Kidney capillary endothelial cell (primary cell): ENCODE data around the gene RAB33B.
"Not testable (repeated sequence)": the region's sequence is repeated elsewhere in the genome, so short reads cannot be mapped to it uniquely, and the experiment has no call there.

Source experiments
- DNase-seq: peaks from one replicate; pipeline ENCODE4 v3.0.0-alpha.2; 2018; ENCODE audit warnings: low spot score

The RAB33B gene

DNA sequence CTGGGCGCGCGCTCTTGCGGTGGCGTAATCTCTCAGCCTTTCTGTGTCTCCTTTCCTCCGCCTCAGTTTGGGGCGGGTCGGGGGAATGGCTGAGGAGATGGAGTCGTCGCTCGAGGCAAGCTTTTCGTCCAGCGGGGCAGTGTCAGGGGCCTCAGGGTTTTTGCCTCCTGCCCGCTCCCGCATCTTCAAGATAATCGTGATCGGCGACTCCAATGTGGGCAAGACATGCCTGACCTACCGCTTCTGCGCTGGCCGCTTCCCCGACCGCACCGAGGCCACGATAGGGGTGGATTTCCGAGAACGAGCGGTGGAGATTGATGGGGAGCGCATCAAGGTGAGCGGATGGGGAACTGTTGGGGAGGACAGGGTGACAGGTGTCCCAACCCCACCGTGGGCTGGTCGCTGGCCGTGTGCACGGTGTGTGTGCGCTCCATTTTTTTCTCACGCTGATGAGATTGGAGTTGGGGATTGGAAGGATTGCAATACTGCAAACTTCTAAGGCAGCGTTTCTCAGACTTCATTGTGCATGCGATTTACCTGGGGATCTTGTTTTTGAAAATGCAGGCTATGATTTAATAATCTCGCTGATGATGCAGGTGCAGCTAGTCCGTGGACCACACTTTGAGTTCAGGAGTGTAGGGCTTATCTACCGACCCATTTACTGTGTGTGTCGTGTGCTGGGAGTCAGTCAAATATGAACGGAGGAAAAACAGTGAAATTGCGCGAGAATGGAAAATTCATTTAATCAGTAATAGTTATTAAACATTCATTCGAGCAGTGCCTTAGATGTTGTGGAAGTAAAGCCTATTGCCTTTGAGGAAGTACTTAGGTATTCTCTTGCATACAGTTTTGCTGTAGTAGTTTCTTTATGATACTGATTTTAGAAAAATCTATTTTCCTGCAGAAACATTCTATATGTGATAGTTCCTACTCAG is at the start of gene RAB33B:
Gene RAB33B (plus strand): TSS at position 11 of the 935 bp plus-strand sequence. CDS start 75 bp downstream, at position 86.
- DNase-seq = no peak

- no peak for DNase-seq
These were observed 43.6 kb upstream of the RAB33B start for GRCh38 chr4:139410312-139410711.

DNA sequence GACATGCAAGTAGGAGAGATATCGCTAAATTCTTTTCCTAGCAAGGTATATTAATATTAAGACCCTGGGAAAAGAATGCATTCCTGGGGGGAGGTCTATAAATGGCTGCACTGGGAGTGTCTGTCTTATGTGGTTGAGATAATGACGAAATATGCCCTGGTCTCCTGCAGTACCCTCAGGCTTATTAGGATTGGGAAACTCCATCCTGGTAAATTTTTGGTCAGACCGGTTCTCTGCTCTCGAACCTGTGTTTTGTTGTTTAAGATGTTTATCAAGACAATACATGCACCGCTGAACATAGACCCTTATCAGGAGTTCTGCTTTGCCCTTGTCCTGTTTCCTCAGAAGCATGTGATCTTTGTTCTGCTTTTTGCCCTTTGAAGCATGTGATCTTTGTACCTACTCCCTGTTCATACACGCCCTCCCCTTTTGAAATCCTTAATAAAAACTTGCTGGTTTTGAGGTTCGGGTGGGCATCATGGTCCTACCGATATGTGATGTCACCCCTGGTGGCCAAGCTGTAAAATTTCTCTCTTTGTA is 39.2 kb upstream of the RAB33B start:
- not testable (repeated sequence) for DNase-seq

GRCh38 chr4:139416073-139416673 is 37.7 kb upstream of the RAB33B start:
- peak; percentile 72 for DNase-seq

- DNase-seq = peak; percentile 100
These were observed 34.5 kb upstream of the RAB33B start for GRCh38 chr4:139419388-139419914.

GRCh38 chr4:139420652-139421051 is 33.3 kb upstream of the RAB33B start:
- DNase-seq = no peak

DNA sequence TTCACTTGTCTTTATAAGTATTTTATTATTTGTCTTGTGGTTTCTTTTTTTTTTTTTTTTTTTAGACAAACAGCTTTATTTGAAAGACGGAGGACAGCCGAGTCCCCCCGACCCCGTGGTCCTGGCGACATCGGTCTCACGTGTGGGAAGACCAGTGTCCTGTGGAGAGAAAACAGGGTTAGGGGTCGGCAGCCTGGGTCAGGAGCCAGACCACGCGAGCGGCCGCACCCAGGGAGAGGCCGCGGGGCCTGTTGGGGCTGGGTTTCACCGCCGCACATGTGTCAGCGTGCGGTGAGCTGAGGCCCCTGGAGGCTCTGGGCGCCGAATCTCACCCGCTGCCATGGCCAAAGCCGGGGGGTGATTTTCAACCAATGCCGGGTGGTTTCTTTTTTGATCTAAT is 17.8 kb upstream of the RAB33B start:
- DNase-seq = no peak

DNA sequence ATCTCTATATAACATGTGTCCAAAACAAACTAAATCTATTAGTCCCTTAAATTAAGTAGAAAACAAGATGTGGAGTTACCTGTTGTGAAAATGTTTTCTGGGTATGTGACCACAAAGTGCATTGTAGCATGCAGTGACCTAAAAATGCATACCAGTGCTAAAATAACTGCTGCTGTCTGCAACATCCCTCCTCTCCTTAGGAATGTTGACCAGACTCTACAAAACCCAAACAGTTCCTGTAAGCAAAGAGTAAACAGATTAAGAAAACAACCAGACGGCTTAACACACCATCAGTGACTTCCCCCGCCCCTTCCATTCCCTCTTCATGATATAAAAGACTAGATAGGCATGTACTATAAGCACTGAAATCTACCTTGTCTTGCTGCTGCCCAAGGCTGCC is 15.8 kb upstream of the RAB33B start:
- no peak for DNase-seq

DNA sequence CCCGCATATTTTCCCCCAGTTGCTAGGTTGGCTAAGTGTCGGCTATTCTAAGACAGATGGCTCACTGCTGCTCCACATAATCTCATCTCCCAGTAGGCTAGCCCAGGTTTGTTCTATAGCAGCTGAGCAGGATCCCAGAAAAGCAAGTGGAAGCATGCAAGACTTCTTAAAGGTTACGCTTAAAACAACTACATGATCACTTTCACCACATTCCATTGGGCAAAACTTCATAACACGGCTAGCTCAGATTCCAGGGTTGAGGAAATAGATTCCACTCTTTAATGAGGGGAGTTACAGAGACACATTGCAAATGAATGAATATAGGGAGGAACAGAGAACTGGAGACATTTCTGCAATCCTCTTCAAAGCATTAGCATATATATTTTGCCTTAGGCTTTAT is 12.9 kb upstream of the RAB33B start:
- no peak for DNase-seq

- DNase-seq = no peak
These were observed 10.3 kb upstream of the RAB33B start for GRCh38 chr4:139443661-139444060.

- not testable (repeated sequence) for DNase-seq
These were observed 9.0 kb upstream of the RAB33B start for GRCh38 chr4:139444881-139445280.

DNA sequence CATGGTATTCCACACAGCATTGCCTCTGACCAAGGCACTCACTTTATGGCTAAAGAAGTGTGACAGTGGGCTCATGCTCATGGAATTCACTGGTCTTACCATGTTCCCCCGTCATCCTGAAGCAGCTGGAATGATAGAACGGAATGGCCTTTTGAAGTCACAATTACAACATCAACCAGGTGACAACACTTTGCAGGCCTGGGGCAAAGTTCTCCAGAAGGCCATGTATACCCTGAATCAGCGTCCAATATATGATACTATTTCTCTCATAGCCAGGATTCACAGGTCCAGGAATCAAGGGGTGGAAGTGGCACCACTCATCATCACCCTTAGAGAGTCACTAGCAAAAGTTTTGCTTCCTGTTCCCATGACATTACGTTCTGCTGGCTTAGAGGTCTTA is 6.8 kb upstream of the RAB33B start:
- not testable (repeated sequence) for DNase-seq

- DNase-seq = no peak
These were observed 3.3 kb upstream of the RAB33B start for GRCh38 chr4:139450586-139450985.

DNA sequence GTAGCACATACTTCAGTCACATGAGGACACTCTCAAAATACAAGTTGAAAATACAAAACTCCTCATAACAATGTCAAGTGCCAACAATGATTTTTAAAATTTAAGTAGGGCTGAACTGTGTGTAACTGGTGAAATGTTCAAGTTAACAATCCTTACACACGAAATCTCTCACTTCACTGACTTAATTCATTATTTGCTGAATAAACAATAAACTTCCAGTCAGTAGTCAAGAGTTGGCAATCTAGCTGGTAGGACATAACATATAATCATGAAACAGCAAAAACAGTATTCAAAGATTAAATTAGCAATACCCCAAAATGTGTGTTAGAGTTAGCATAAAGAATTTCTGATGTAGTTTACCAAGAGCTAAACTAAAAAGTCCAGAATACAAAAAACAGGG is 1.9 kb upstream of the RAB33B start:
- no peak for DNase-seq

DNA sequence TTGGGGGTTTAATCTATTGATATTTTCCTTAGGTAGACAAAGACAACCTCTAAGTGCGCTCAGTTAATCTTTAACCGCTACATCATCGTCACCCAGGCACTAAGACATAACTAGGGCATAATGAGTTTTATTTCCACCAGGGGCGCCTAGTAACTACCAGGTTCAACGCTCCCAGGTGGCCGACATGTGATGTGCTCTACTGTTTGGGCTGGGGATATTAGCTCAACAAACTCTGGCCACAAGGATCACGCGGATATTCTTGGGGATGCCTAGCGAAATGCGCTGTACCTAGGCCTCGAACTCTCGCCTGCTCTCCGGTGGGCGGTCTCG is 915 bp upstream of the RAB33B start:
- peak; percentile 60 for DNase-seq

- peak; percentile 96 for DNase-seq
These were observed 380 bp upstream of the RAB33B start for GRCh38 chr4:139453371-139454110.

- DNase-seq = no peak
These were observed 1.2 kb downstream of the RAB33B start for GRCh38 chr4:139455126-139455538.

GRCh38 chr4:139457318-139457717 is 3.4 kb downstream of the RAB33B start:
- no peak for DNase-seq

DNA sequence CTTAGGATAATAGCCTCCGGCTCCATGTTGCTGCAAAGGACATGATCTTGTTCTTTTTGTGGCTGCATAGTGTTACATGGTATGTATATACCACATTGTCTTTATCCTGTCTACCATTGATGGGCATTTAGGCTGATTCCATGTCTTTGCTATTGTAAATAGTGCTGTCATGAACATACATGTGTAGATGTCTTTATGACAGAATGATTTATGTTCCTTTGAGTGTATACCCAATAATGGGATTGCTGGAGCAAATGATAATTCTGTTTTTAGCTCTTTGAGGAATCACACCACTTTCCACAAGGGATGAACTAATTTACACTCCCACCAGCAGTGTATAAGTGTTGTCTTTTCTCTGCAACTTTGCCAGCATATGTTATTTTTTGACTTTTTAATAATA is 4.6 kb downstream of the RAB33B start:
- no peak for DNase-seq

DNA sequence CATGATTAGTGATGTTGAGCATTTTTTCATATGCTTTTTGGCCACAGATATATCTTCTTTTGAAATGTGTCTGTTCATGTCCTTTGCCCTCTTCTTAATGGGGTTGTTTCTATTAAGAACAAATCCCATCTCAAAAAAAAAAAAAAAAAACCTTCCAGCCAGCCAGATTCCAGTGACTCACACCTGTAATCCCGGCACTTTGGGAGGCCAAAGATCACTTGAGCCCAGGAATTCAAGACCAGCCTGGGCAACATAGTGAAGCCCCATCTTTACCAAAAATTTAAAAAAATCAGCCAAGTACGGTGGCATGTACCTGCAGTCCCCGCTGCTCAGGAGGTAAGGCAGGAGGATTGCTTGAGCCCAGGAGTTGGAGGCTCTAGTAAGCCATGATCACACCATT is 5.1 kb downstream of the RAB33B start:
- no peak for DNase-seq

DNA sequence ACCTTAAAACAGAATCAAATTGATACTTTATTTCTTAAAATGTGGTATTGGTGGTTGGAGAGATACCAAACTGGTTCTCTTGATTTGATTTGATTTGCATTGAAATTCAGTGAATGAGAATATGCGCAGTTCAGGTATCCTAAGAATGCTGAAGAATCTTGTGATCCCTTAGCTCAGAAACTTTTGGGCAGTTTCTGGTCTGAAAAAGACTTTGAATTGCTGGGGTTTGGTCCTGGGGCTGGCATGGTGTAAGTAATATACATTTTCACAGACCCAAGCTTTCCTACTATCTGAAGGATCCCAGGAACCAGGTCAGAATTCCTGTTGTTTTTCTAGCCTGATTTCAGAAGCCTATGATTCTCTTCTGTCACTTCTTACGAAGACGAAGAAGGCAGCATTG is 6.6 kb downstream of the RAB33B start:
- DNase-seq = no peak

DNA sequence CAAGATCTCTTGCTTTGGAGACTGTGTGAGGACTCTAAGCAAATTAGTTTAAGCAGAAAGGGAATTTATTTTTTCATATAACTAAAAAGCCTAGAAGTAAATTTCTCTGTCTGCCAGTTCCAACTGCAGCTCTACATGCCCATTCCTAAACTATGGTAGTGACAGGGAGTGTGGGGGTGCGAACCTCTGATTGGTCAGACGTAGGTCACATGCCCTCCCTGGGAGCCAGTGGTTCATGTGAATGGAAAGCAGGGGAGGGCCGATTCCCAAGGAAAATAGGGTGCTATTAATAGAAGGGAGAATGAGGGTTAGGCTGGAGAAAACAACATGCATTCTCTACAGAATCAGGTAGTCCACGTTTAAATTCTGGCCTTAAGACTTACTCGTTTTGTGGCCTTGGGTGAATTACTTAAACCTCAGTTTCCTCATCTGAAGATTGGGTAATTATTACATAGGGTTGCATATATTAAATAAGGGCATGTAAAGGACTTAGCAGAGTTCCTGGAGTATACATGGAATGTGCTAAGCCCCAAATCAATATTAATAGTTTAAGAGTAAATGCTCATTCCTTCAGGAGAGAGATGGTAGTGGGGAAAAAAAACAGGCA is 7.2 kb downstream of the RAB33B start:
- DNase-seq = no peak
